ENCODE results near the gene GUCA1C. TPM values are rescaled to one million over a fixed set of nuclear protein-coding genes. Genes with fewer than 3 reads are reported as not detected.

GUCA1C gene
- total RNA-seq (2021; fragmentation: NEBNext Ultra II Directional; extraction: Animal tissue kit (Norgen Biotek cat#: 25700)), result not detected
- long read RNA-seq, result 0 reads

GRCh38 chr3:108953700-108954099, at the start of gene GUCA1C:
GUCA1C (minus strand) TSS chr3:108953879; CDS start chr3:108953762, 117 bp downstream.
- Mint-ChIP-seq H3K27ac (no peak within 1 kb of the TSS), H3K4me3 (no peak within 1 kb of the TSS), H3K27me3 (ENCODE audit: insufficient read depth) (no peaks in the 10 kb centered on the region; the same call in 1 of the 2 replicates), H3K9me3 (no peaks in the 10 kb centered on the region), H3K36me3 (ENCODE audit: low read depth) (no peaks in the 10 kb centered on the region), H3K4me1 (ENCODE audit: low read depth) (no peaks in the 10 kb centered on the region)
- DNase-seq, result no peak
- TF ChIP-seq, protein P1, sequence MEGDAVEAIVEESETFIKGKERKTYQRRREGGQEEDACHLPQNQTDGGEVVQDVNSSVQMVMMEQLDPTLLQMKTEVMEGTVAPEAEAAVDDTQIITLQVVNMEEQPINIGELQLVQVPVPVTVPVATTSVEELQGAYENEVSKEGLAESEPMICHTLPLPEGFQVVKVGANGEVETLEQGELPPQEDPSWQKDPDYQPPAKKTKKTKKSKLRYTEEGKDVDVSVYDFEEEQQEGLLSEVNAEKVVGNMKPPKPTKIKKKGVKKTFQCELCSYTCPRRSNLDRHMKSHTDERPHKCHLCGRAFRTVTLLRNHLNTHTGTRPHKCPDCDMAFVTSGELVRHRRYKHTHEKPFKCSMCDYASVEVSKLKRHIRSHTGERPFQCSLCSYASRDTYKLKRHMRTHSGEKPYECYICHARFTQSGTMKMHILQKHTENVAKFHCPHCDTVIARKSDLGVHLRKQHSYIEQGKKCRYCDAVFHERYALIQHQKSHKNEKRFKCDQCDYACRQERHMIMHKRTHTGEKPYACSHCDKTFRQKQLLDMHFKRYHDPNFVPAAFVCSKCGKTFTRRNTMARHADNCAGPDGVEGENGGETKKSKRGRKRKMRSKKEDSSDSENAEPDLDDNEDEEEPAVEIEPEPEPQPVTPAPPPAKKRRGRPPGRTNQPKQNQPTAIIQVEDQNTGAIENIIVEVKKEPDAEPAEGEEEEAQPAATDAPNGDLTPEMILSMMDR (IDR thresholded peaks at IDR 0.05), result no peak

- Mint-ChIP-seq H3K27me3 (ENCODE audit: insufficient read depth) (peaks cover 2% of the 10 kb centered on the region; the same call in 1 of the 2 replicates), H3K4me3 (no peak overlapping the region), H3K36me3 (ENCODE audit: low read depth) (no peaks in the 10 kb centered on the region), H3K27ac (no peak overlapping the region), H3K9me3 (peaks cover 16% of the 10 kb centered on the region), H3K4me1 (ENCODE audit: low read depth) (no peaks in the 10 kb centered on the region)
- no peak for DNase-seq
- TF ChIP-seq, protein P1 (IDR thresholded peaks at IDR 0.05), result no peak
These were observed 44.8 kb upstream of the GUCA1C start for GRCh38 chr3:108998436-108998835.

DNA sequence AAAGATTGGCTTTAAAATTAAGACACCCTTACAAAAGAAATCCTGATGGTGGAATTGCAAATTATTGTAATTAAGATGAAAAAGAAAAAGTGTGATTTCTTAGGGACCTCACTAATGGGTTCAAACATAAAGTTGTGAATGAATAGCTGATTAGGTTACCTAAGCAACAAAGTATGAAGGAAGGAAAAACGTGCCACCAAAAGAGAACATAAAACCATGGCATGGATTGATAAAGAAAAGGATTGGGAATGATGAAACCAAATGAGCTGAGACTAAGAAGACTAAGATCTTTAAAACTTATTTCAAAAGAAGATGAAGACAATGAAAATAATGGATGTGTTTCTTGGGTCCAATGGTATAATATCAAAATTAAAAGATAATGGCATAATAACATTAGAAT, 32.2 kb upstream of the GUCA1C start:
- H3K27ac Mint-ChIP-seq, result no peak overlapping the region
- TF ChIP-seq, protein P1 (IDR thresholded peaks at IDR 0.05), result no peak
- no peak for DNase-seq
- H3K36me3 Mint-ChIP-seq (ENCODE audit: low read depth), result no peaks in the 10 kb centered on the region
- no peaks in the 10 kb centered on the region for H3K4me1 Mint-ChIP-seq (ENCODE audit: low read depth)
- H3K4me3 Mint-ChIP-seq, result no peak overlapping the region
- peaks cover 18% of the 10 kb centered on the region for H3K9me3 Mint-ChIP-seq
- no peaks in the 10 kb centered on the region; the same call in none of the 2 replicates for H3K27me3 Mint-ChIP-seq (ENCODE audit: insufficient read depth)

DNA sequence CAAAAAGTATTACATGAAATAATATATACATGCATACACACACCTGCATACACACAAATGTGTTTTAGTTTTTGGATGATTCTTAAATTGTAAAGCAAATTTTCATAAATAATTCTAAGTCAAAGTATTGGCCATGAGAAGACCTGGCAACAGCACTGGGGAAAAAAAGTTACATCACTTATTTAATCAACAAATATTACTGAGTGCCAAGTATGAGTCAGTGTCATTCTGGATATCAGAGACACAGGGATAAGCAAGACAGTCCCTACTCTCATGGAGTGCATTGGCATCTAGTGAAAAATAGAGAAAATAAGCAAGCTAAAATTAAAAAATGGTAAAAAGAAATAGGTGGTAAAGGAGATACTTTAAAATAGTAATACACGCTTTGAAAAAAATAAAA, 29.4 kb upstream of the GUCA1C start:
- Mint-ChIP-seq H3K36me3 (ENCODE audit: low read depth) (no peaks in the 10 kb centered on the region), H3K4me1 (ENCODE audit: low read depth) (no peaks in the 10 kb centered on the region), H3K4me3 (no peak overlapping the region), H3K27me3 (ENCODE audit: insufficient read depth) (no peaks in the 10 kb centered on the region; the same call in 1 of the 2 replicates), H3K27ac (no peak overlapping the region), H3K9me3 (peaks cover 26% of the 10 kb centered on the region)
- TF ChIP-seq, protein P1 (IDR thresholded peaks at IDR 0.05), result no peak
- no peak for DNase-seq

DNA sequence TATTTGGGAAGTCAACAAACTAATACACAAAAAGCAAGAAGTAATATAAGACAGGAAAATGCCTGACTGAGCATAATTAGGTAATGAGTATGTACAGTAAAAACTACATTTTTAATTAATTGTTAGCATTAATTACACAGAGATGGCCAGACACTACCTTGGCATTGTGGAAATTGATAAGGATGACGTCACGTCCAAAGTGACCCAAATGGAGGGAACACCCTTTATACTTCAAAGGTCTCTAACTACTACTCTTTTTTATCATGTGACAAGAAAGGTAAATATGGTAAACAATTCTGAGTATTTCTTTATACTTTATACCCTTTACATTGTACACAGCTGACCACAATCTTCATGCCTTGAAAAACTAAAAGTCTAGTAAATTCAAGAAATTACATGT, 22.4 kb upstream of the GUCA1C start:
- TF ChIP-seq, protein P1 (IDR thresholded peaks at IDR 0.05), result no peak
- Mint-ChIP-seq H3K9me3 (peaks cover 13% of the 10 kb centered on the region), H3K4me1 (ENCODE audit: low read depth) (no peaks in the 10 kb centered on the region), H3K27me3 (ENCODE audit: insufficient read depth) (no peaks in the 10 kb centered on the region), H3K36me3 (ENCODE audit: low read depth) (peaks cover 4% of the 10 kb centered on the region; the same call in 1 of the 2 replicates), H3K27ac (no peak overlapping the region), H3K4me3 (no peak overlapping the region)
- no peak for DNase-seq

Measured in HFFc6 (cell line).